HS-5 (cell line): Measurements from ENCODE around the gene NMB.
"Not testable (repeated sequence)": the region's sequence is repeated elsewhere in the genome, so short reads cannot be mapped to it uniquely, and the experiment has no call there.

ENCODE experiments used
- DNase-seq: peaks from one replicate; pipeline ENCODE4 v3.0.0-alpha.2; 2012; ENCODE audit warnings: low read depth

NMB gene

GRCh38 chr15:84654689-84655453 lies 3.1 kb downstream of the NMB start:
- DNase-seq, result no peak

GRCh38 chr15:84653910-84654688 lies 3.9 kb downstream of the NMB start, which contains the start of gene WDR73:
Gene WDR73, minus strand, starts transcription at chr15:84654283. Its CDS starts 9 bp downstream, at chr15:84654274.
- DNase-seq, result no peak

- DNase-seq, result no peak
Measured at GRCh38 chr15:84653584-84653909, 4.5 kb downstream of the NMB start.

- no peak for DNase-seq
Measured at GRCh38 chr15:84649706-84650105, 8.3 kb downstream of the NMB start.

- DNase-seq, result no peak
Measured at GRCh38 chr15:84648539-84648938, 9.5 kb downstream of the NMB start.

- no peak for DNase-seq
Measured at GRCh38 chr15:84647726-84648125, 10.3 kb downstream of the NMB start.

GRCh38 chr15:84645997-84646396 lies 12.0 kb downstream of the NMB start:
- no peak for DNase-seq

GRCh38 chr15:84645496-84645895 lies 12.5 kb downstream of the NMB start:
- no peak for DNase-seq

- DNase-seq, result no peak
Measured at GRCh38 chr15:84643838-84644237, 14.2 kb downstream of the NMB start.

- DNase-seq, result not testable (repeated sequence)
Measured at GRCh38 chr15:84642640-84643039, 15.4 kb downstream of the NMB start.

- not testable (repeated sequence) for DNase-seq
Measured at GRCh38 chr15:84641871-84642270, 16.1 kb downstream of the NMB start.

GRCh38 chr15:84638103-84638502 lies 19.9 kb downstream of the NMB start:
- DNase-seq, result no peak

GRCh38 chr15:84634228-84634837 lies 23.7 kb downstream of the NMB start:
- DNase-seq, result no peak

- no peak for DNase-seq
Measured at GRCh38 chr15:84633311-84634227, 24.4 kb downstream of the NMB start.

- no peak for DNase-seq
Measured at GRCh38 chr15:84631706-84632272, 26.2 kb downstream of the NMB start.

GRCh38 chr15:84629033-84629432 lies 29.0 kb downstream of the NMB start:
- no peak for DNase-seq

GRCh38 chr15:84625123-84625522 lies 32.9 kb downstream of the NMB start:
- DNase-seq, result no peak

- no peak for DNase-seq
Measured at GRCh38 chr15:84624359-84624758, 33.6 kb downstream of the NMB start.

- DNase-seq, result no peak
Measured at GRCh38 chr15:84621358-84621979, 36.5 kb downstream of the NMB start.

- no peak for DNase-seq
Measured at GRCh38 chr15:84620626-84621025, 37.4 kb downstream of the NMB start.

GRCh38 chr15:84616235-84616634 lies 41.8 kb downstream of the NMB start:
- DNase-seq, result no peak
